Measurements from ENCODE around the gene IVD. TPM values are rescaled to one million over a fixed set of nuclear protein-coding genes. Genes with fewer than 3 reads are reported as not detected.
A peak's percentile ranks its signal among the peaks of the same experiment; 100 is the strongest.

IVD gene
- total and polyA plus RNA-seq, 2 of the 8 experiments (the other 6 are each of a cell fraction or from before 2014, with no cell fraction given): 55.2 to 78.8 TPM

- no peak for TF ChIP-seq ATF2 (IDR thresholded peaks at IDR 0.05; ENCODE audit: low read length)
- no peak for TF ChIP-seq JUN (IDR thresholded peaks at IDR 0.05; ENCODE audit: low read depth, low read length)
- TF ChIP-seq PHF8 (conservative IDR thresholded peaks at IDR 0.05; ENCODE audit: low read depth, low read length): 0 out of 2 replicates have a peak, but pooled peaks have one; percentile 10
- no peak for TF ChIP-seq TCF12 (IDR thresholded peaks at IDR 0.05; ENCODE audit: low read depth, low read length)
- no peak for TF ChIP-seq GTF2F1 (IDR thresholded peaks at IDR 0.05; ENCODE audit: borderline replicate concordance, low read depth, low read length)
- TF ChIP-seq TAF1 (IDR thresholded peaks at IDR 0.05; ENCODE audit: low read depth, low read length): 0 out of 2 replicates have a peak, but pooled peaks have one; percentile 11
- TF ChIP-seq FOSL1 (IDR thresholded peaks at IDR 0.05; ENCODE audit: insufficient read depth, low read depth, low read length): no peak
- TF ChIP-seq TAF7 (optimal IDR thresholded peaks at IDR 0.05; ENCODE audit: borderline replicate concordance, low read depth, low read length): no peak
- TF ChIP-seq EZH2 (IDR thresholded peaks at IDR 0.05; ENCODE audit: low read depth, low read length, severe bottlenecking): peak; percentile 28
- TF ChIP-seq KDM1A (IDR thresholded peaks at IDR 0.05; ENCODE audit: borderline replicate concordance, low read length): peak; percentile 95; the same call in 1 of the 2 replicates
Observed at GRCh38 chr15:40436116-40436891, 30.7 kb downstream of the IVD start (continued).
